ENCODE results near the gene CFAP58.

The CFAP58 gene

GRCh38 chr10:104376784-104377300 is 23.2 kb downstream of the CFAP58 start:
- FAIRE-seq, result no peak

GRCh38 chr10:104380336-104380735 is 26.7 kb downstream of the CFAP58 start:
- FAIRE-seq, result no peak

- no peak for FAIRE-seq
Measured at GRCh38 chr10:104387130-104387888, 33.7 kb downstream of the CFAP58 start.

GRCh38 chr10:104388830-104389229 is 35.2 kb downstream of the CFAP58 start:
- FAIRE-seq, result no peak

- no peak for FAIRE-seq
Measured at GRCh38 chr10:104391150-104391968, 37.7 kb downstream of the CFAP58 start.

- no peak for FAIRE-seq
Measured at GRCh38 chr10:104391969-104392296, 38.3 kb downstream of the CFAP58 start.

GRCh38 chr10:104393387-104393786 is 39.8 kb downstream of the CFAP58 start:
- no peak for FAIRE-seq

GRCh38 chr10:104396581-104396980 is 42.9 kb downstream of the CFAP58 start:
- no peak for FAIRE-seq

- no peak for FAIRE-seq
Measured at GRCh38 chr10:104403636-104404035, 50.0 kb downstream of the CFAP58 start.

- FAIRE-seq, result no peak
Measured at GRCh38 chr10:104406715-104407650, 53.4 kb downstream of the CFAP58 start.

- no peak for FAIRE-seq
Measured at GRCh38 chr10:104413528-104413927, 59.9 kb downstream of the CFAP58 start.

GRCh38 chr10:104415526-104416165 is 62.0 kb downstream of the CFAP58 start:
- FAIRE-seq, result no peak

GRCh38 chr10:104416851-104417250 is 63.2 kb downstream of the CFAP58 start:
- FAIRE-seq, result no peak

GRCh38 chr10:104417637-104418292 is 64.1 kb downstream of the CFAP58 start:
- FAIRE-seq, result no peak

- FAIRE-seq, result no peak
Measured at GRCh38 chr10:104424719-104425118, 71.1 kb downstream of the CFAP58 start.

- FAIRE-seq, result no peak
Measured at GRCh38 chr10:104427989-104428388, 74.4 kb downstream of the CFAP58 start.

- FAIRE-seq, result no peak
Measured at GRCh38 chr10:104429846-104430245, 76.2 kb downstream of the CFAP58 start.

GRCh38 chr10:104430360-104430759 is 76.7 kb downstream of the CFAP58 start:
- no peak for FAIRE-seq

- FAIRE-seq, result no peak
Measured at GRCh38 chr10:104433669-104434068, 80.0 kb downstream of the CFAP58 start.

GRCh38 chr10:104434601-104435000 is 81.0 kb downstream of the CFAP58 start:
- no peak for FAIRE-seq

- no peak for FAIRE-seq
Measured at GRCh38 chr10:104435822-104436221, 82.2 kb downstream of the CFAP58 start.

- FAIRE-seq, result no peak
Measured at GRCh38 chr10:104437226-104437625, 83.6 kb downstream of the CFAP58 start.
